ENCODE data around the gene MOB3C. TPM values are rescaled to one million over a fixed set of nuclear protein-coding genes. Genes with fewer than 3 reads are reported as not detected.

Gene MOB3C
- polyA plus RNA-seq, 1 experiment: 11.9 TPM

DNA sequence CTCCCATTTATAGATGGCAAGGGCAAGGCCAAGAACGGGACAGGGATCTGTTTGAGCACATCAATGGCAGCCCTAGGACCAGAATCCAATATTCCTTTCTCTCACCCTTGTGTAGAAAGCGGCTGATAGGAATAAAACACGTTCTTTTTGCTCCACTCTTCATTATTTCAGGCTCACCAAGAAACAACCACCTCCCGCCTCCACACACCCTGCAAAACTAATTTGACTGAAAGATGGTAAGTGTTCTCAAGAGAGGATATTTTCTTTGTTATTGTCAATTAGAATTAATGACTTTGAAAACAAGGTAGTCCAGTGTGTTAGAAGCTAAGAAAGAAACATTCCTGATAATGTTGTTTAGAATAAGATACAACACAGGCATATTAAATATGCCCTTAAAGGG lies 53.3 kb downstream of the MOB3C start:
- no peaks in the 10 kb centered on the region for H3K27me3 ChIP-seq (ENCODE audit: control insufficient read depth, insufficient read depth, low read length)
- H3K4me3 ChIP-seq (ENCODE audit: low read depth, low read length): no peak overlapping the region
- TF ChIP-seq, protein P1, sequence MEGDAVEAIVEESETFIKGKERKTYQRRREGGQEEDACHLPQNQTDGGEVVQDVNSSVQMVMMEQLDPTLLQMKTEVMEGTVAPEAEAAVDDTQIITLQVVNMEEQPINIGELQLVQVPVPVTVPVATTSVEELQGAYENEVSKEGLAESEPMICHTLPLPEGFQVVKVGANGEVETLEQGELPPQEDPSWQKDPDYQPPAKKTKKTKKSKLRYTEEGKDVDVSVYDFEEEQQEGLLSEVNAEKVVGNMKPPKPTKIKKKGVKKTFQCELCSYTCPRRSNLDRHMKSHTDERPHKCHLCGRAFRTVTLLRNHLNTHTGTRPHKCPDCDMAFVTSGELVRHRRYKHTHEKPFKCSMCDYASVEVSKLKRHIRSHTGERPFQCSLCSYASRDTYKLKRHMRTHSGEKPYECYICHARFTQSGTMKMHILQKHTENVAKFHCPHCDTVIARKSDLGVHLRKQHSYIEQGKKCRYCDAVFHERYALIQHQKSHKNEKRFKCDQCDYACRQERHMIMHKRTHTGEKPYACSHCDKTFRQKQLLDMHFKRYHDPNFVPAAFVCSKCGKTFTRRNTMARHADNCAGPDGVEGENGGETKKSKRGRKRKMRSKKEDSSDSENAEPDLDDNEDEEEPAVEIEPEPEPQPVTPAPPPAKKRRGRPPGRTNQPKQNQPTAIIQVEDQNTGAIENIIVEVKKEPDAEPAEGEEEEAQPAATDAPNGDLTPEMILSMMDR (IDR thresholded peaks at IDR 0.05; ENCODE audit: low read depth, low read length): no peak
- H3K9me3 ChIP-seq (ENCODE audit: control insufficient read depth, insufficient read depth, low read length): no peaks in the 10 kb centered on the region
- CTCF ChIA-PET: interaction anchor here (1.2 kb wide), 1 partner anchor 15 kb away, joined by 4 read pairs; no protein-coding TSS in a partner anchor
- no peak for DNase-seq (ENCODE audit: low read depth, low spot score)
- POLR2A ChIA-PET: no interaction called here
- no peak overlapping the region for H3K27ac ChIP-seq (ENCODE audit: low read depth, low read length)

DNA sequence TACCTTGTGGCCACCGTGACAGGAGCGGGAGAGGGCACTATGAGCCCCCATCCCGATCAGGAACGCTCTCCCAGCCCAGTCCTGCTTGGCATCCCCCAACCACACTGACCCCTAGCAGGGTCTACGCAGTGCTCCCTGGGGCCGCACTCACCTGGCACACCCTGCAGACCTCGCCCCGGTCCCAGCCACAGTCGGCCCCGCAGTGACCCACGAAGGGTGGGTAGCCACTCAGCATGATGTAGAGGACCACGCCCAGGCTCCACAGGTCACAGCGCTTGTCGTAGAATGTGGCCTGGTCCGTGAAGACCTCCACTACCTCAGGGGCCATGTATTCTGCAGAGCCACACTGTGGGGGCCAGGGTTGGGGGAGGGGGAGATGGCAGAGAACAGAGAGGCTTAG lies 54.1 kb downstream of the MOB3C start:
- no peak overlapping the region for H3K4me3 ChIP-seq (ENCODE audit: low read depth, low read length)
- H3K9me3 ChIP-seq (ENCODE audit: control insufficient read depth, insufficient read depth, low read length): no peaks in the 10 kb centered on the region
- H3K27ac ChIP-seq (ENCODE audit: low read depth, low read length): no peak overlapping the region
- no peaks in the 10 kb centered on the region for H3K27me3 ChIP-seq (ENCODE audit: control insufficient read depth, insufficient read depth, low read length)
- DNase-seq (ENCODE audit: low read depth, low spot score): no peak
- ChIA-PET CTCF (interaction anchor here (0.6 to 1.2 kb wide), 3 partner anchors 14 to 203 kb away, joined by 3 to 6 read pairs (median 4); no protein-coding TSS in a partner anchor), POLR2A (no interaction called here)
- TF ChIP-seq, protein P1 (IDR thresholded peaks at IDR 0.05; ENCODE audit: low read depth, low read length): no peak

DNA sequence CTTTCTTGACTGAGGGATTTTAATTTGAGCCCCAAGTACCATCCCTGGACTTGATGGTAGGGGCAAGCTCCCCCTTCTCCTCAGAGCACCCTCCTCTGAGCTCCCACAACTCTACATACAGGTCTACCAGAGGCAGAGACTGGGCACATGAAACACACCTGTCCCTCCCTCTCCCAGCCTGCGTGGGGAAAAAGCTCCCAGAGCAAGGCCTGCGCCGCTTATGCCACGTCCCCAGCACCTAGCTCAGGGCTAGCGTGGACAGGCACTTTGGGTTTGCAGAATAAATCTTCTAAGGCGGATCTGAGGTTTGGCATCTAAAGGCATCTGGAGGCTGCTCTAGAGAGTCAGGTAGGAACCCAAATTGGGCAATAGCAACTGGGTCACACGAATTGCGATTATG lies 57.6 kb downstream of the MOB3C start:
- Histone ChIP-seq H3K27me3 (ENCODE audit: control insufficient read depth, insufficient read depth, low read length) (no peaks in the 10 kb centered on the region), H3K27ac (ENCODE audit: low read depth, low read length) (no peak overlapping the region), H3K9me3 (ENCODE audit: control insufficient read depth, insufficient read depth, low read length) (no peaks in the 10 kb centered on the region), H3K4me3 (ENCODE audit: low read depth, low read length) (no peak overlapping the region)
- ChIA-PET POLR2A (no interaction called here), CTCF (interaction anchor here (0.7 to 0.9 kb wide), 2 partner anchors 11 to 879 kb away, joined by 3 read pairs; partner anchors contain the start of gene FOXD2)
- TF ChIP-seq, protein P1 (IDR thresholded peaks at IDR 0.05; ENCODE audit: low read depth, low read length): no peak
- DNase-seq (ENCODE audit: low read depth, low spot score): no peak

DNA sequence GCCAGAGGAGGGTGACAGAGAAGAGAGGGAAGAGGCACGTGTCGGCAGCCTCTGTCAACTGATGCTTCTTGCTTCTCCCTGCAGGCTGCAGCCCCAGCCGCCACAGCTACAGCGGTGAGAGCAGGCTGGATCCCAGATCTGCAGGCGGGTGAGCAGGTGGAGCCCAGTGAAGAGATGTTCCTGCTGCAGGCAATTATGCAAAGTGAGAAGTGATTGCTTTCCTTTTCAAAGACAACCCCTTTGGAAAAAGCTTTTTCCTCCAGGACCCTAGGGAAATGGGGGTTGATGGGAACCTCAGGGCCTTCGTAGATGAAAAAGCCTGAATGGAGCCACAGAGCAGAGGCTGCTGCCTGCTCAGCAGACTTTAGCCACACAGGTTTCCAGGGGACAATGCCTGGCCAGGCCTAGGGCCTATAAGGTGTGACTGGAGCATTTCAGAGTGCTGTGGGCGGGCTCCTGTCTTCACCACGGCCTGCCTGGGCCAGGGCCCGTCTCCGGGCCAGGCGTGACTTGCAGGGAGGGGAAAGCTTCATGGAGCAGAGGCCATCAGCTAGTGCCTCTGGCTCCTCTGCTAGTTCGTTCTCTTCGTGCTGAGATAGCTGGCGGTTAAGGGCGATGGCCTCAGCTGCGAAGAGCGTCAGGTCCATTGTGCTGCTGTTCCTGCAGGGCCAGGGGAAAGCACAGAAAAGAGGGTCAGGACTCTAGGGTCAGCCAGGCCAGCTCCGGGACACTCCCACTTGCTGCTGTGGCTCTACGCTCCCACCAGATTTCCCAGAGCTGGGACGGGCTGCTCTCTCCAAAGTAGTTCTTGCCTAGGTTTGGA lies 58.3 kb downstream of the MOB3C start:
- no peak overlapping the region for H3K27ac ChIP-seq (ENCODE audit: low read depth, low read length)
- POLR2A ChIA-PET: no interaction called here
- no peak for DNase-seq (ENCODE audit: low read depth, low spot score)
- H3K9me3 ChIP-seq (ENCODE audit: control insufficient read depth, insufficient read depth, low read length): no peaks in the 10 kb centered on the region
- peaks cover under 1% of the 10 kb centered on the region for H3K27me3 ChIP-seq (ENCODE audit: control insufficient read depth, insufficient read depth, low read length)
- TF ChIP-seq, protein P1 (IDR thresholded peaks at IDR 0.05; ENCODE audit: low read depth, low read length): no peak
- H3K4me3 ChIP-seq (ENCODE audit: low read depth, low read length): no peak overlapping the region
- CTCF ChIA-PET: interaction anchor here (0.7 to 0.9 kb wide), 2 partner anchors 10 to 879 kb away, joined by 3 read pairs; partner anchors contain the start of gene FOXD2

Other genes starting within 250 kb of the MOB3C start
- 0.06 and 0.21 TPM in 2 replicates for gene FAAH, start 222.5 kb downstream of the MOB3C start, polyA plus RNA-seq (2011; rRNA removed)
- gene DMBX1, start 127.0 kb downstream of the MOB3C start, polyA plus RNA-seq (2011; rRNA removed): not detected in 2 replicates
- gene KNCN, start 65.2 kb downstream of the MOB3C start, polyA plus RNA-seq (2011; rRNA removed): not detected in 2 replicates
- 38.0 and 41.5 TPM in 2 replicates for gene MKNK1, start 12.5 kb downstream of the MOB3C start, polyA plus RNA-seq (2011; rRNA removed)
- 83.8 and 85.6 TPM in 2 replicates for gene ATPAF1, start 51.6 kb upstream of the MOB3C start, polyA plus RNA-seq (2011; rRNA removed)
- gene TEX38, start 55.0 kb upstream of the MOB3C start, polyA plus RNA-seq (2011; rRNA removed): not detected in 2 replicates
- gene EFCAB14, start 102.3 kb upstream of the MOB3C start, polyA plus RNA-seq (2011; rRNA removed): 54.3 and 69.9 TPM in 2 replicates
- gene CYP4B1, start 182.2 kb upstream of the MOB3C start, polyA plus RNA-seq (2011; rRNA removed): not detected in 2 replicates

Data from AG04450 (cell line).